Measurements from ENCODE around the gene SLC43A2. TPM values are rescaled to one million over a fixed set of nuclear protein-coding genes. Genes with fewer than 3 reads are reported as not detected.

The SLC43A2 gene
- total RNA-seq, 1 experiment from 2014 or later: 12.6 TPM

DNA sequence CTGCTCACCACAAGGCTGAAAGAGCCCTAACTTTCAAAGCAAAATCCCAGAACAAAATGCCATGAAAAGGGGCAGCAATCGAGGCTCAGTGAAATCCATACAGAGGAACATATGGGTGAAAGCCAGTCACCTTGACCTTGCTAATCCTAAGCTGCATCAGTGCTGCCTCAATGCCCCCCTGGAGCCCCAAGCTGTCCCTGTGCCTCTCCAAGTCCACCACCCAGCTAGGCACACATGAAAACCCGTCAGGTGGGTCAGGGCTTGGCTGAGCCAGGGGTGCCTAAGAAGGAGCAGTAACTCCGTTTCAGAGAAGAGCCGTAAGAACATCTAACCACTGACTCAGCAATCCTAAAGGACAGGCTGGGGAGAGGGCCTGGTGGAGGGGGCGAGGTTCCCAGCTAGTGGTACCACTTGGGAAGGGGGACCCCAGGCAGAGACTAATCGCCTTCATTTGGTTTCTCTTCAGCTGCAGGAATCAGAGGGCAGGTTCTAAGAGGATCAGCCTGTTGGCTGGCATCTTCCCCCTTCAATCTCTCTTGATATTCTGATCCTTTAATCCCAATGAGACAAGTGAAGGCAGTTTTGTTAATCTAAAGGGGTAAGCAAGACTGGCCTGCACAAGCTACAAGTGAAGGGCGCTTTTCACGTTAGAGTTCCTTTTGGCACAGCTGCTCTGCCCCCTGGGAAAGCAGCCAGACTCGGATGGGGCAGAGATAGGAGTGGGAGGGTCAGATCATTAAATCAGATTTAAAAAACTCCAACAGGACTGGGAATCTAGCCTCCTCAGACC, 73.7 kb downstream of the SLC43A2 start:
- Histone ChIP-seq H3K27ac (ENCODE audit: low read depth, low read length) (no peak overlapping the region), H3K36me3 (ENCODE audit: control insufficient read depth in 1 of 2, insufficient read depth in 2 of 2, low read length in 2 of 2) (peaks cover 29 to 51% of the 10 kb centered on the region in 2 experiments; a peak in 3 of 4 replicates), H3K79me2 (ENCODE audit: insufficient read depth, low read length) (peaks cover 76% of the 10 kb centered on the region), H3K4me2 (ENCODE audit: low read length) (no peak overlapping the region), H3K9ac (ENCODE audit: low read length) (no peak overlapping the region), H2AFZ (ENCODE audit: low read depth, low read length, poor library complexity, severe bottlenecking) (no peak overlapping the region), H3K27me3 (ENCODE audit: insufficient read depth, low read length) (no peaks in the 10 kb centered on the region), H3K4me3 (replicated peaks in 1 of 2; ENCODE audit: low read depth in 1 of 2, low read length in 2 of 2) (no peak overlapping the region), H3K4me1 (ENCODE audit: control insufficient read depth in 1 of 2, insufficient read depth in 2 of 2, low read length in 2 of 2) (no peaks in the 10 kb centered on the region), H3K9me2 (ENCODE audit: insufficient read depth) (no peaks in the 10 kb centered on the region), H4K20me1 (ENCODE audit: insufficient read depth) (peaks cover 3% of the 10 kb centered on the region; the same call in 1 of the 2 replicates), H3K9me3 (ENCODE audit: control insufficient read depth in 1 of 2, insufficient read depth in 1 of 2, low read depth in 1 of 2, low read length in 2 of 2) (no peaks in the 10 kb centered on the region)
- BruUV-seq (replicated peaks): no TSS peak
- intact Hi-C loops (cut with micrococcal nuclease): no loop called here
- ChIA-PET CTCF (no interaction called here), RAD21 (ENCODE audit: low non-redundant PET in 1 of 2, low total read pairs in 2 of 2, uncharacterized antibody in 2 of 2, unreplicated experiment in 2 of 2) (no interaction called here), POLR2A (no interaction called here)
- TF ChIP-seq FOSL1 (IDR thresholded peaks at IDR 0.05; ENCODE audit: low read depth): no peak
- no peak for TF ChIP-seq CBX3 (IDR thresholded peaks at IDR 0.05; ENCODE audit: low read depth)
- no peak for TF ChIP-seq ELF1 (IDR thresholded peaks at IDR 0.05; ENCODE audit: borderline replicate concordance, low read depth)
- no peak for TF ChIP-seq SP1 (IDR thresholded peaks at IDR 0.05; ENCODE audit: low read depth)
- no peak for TF ChIP-seq TCF7L2 (IDR thresholded peaks at IDR 0.05; ENCODE audit: borderline replicate concordance, extremely low read depth, insufficient read depth, insufficient read length)
- no peak for TF ChIP-seq ATF3 (IDR thresholded peaks at IDR 0.05)
- no peak for TF ChIP-seq MAX (IDR thresholded peaks at IDR 0.05)
- no peak for TF ChIP-seq ZNF274 (IDR thresholded peaks at IDR 0.05; ENCODE audit: low read depth, low read length)
- no peak for TF ChIP-seq CTCF (IDR thresholded peaks at IDR 0.05 in 2 of 3, conservative IDR thresholded peaks at IDR 0.05 in 1 of 3; ENCODE audit: borderline replicate concordance in 1 of 3, insufficient read depth in 1 of 3, low read depth in 2 of 3, low read length in 2 of 3)
- TF ChIP-seq SRF (IDR thresholded peaks at IDR 0.05; ENCODE audit: low read depth): no peak
- TF ChIP-seq CEBPB (IDR thresholded peaks at IDR 0.05; ENCODE audit: low read depth): no peak
- TF ChIP-seq POLR2A (IDR thresholded peaks at IDR 0.05; ENCODE audit: borderline replicate concordance, extremely low read depth, insufficient read depth, insufficient read length): no peak
- TF ChIP-seq REST (IDR thresholded peaks at IDR 0.05; ENCODE audit: low read depth): no peak
- no peak for TF ChIP-seq POLR2AphosphoS5 (IDR thresholded peaks at IDR 0.05; ENCODE audit: low read depth, low read length)
- TF ChIP-seq RAD21 (IDR thresholded peaks at IDR 0.05; ENCODE audit: low read depth): no peak
- TF ChIP-seq ZFX (IDR thresholded peaks at IDR 0.05): no peak
- TF ChIP-seq EGR1 (IDR thresholded peaks at IDR 0.05; ENCODE audit: low read depth): no peak
- TF ChIP-seq YY1 (IDR thresholded peaks at IDR 0.05; ENCODE audit: extremely low read depth, insufficient replicate concordance, low read depth, low read length): no peak
- TF ChIP-seq SIN3A (IDR thresholded peaks at IDR 0.05; ENCODE audit: low read depth): no peak
- TF ChIP-seq JUND (IDR thresholded peaks at IDR 0.05): no peak
- no peak for DNase-seq (ENCODE audit: low read depth, low spot score)
- ATAC-seq: no peak
